HG03025 (cell line): ENCODE data around the gene NDUFA1.
"Not testable (repeated sequence)": the region's sequence is repeated elsewhere in the genome, so short reads cannot be mapped to it uniquely, and the experiment has no call there.

Source experiments
- ATAC-seq: cut with Tn5 transposase; IDR thresholded peaks from one replicate; pipeline ENCODE4 v1.9.1; 2021; ENCODE audit warnings: mild to moderate bottlenecking, moderate library complexity; ENCODE audit not compliant: unreplicated experiment, low FRiP score

NDUFA1 gene

DNA sequence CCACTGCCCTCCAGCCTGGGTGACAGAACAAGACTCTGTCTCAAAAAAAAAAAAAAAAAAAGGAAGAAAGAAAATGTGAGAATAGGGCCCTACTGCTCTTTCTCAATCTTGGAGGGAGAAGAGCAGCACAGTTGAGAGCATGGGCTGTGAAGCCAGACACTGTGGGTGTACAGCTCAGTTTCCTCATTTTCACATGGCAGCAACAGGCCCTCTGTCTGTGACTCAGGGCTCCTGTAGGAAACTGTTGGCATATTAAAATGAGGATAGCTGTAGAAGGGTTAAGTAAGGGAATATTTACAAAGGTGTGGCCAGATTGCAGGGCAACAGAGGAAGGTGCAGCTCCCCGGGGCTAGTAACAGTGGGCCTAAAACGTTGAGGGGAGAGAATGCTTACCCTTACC, 27.5 kb downstream of the NDUFA1 start:
- ATAC-seq = no peak

DNA sequence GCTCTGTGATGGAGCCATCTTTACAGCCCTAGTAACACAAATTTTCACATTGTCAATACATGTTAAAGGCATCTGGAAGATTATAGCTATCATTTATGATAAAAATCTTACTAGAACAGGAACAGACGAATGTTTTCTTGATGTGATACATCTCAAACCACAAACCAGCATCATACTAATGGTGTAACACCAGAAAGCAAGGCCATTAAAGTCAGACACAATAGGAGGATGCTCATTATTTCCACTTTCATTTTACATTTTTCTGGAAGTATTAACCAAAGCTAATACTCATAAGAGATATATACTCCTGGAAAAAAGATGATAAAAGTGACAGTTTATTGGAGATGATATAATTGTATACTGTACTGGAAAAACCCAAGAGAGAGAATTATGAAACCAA, 29.3 kb downstream of the NDUFA1 start:
- ATAC-seq = no peak

DNA sequence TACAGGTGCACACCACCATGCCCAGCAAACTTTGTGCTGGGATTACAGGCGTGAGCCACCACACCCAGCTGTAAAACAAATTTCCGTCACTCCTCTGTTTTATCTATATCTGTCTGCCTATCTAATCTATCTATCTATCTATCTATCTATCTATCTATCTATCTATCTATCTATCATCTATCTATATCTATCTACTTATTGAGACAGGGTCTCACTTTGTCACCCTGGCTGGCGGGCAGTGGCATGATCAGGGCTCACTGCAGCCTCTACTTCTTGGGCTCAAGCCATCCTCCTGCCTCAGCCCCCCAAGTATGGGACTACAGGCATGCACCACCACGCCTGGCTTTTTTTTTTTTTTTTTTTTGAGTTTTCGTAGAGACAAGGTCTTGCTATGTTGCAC, 44.7 kb downstream of the NDUFA1 start:
- no peak for ATAC-seq

DNA sequence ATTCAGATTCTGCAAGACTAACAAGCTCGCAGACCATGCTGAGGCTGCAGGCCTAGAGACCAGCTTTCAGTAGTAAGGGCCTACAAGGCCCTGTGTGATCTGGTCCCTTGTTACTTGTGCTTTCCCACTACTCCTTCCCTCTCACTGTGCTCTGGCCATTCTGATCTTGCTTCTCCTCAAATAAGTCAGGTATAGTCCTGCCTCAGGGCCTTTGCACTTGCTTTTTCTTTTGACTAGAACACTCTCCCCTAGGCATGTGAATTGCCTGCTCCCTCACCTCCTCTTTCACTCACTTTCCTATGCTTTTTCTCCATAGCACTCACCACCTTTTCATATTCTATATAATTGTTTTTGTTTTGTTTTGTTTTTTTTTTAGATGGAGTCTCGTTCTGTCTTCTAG, 46.2 kb downstream of the NDUFA1 start:
- no peak for ATAC-seq

DNA sequence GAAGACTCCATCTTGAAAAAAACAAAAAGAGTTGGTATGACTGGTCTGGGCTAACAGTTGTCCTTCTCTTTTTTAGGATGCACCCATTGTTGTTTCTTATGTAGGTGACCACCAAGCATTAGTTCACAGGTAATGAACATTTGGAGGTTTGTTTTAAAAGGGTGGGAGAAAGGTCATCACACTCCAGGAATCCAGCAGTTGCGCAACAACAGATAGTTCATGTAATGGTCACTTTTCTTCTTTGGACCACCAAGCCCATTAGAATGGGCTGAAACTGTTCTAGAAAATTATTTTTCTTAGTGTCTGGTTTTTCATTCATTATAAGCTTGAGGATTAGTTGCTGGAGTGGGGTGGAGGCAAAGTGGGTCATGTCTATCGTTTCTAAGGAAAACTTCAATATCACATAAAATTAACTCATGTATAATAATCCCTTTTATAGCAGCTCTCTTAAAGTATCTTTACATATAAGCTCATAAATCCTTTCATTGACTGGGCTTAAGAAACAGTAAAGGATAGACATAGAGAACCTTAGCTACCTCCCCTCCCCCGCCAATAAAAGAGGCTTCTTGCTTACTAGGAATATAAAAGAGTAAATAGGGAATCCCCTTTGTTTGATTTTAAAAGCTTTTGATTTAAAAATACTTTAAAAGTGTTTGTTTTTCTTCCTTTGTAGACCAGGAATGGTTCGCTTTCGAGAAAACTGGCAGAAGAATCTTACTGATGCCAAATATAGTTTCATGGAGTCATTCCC, 48.4 kb downstream of the NDUFA1 start:
- no peak for ATAC-seq

DNA sequence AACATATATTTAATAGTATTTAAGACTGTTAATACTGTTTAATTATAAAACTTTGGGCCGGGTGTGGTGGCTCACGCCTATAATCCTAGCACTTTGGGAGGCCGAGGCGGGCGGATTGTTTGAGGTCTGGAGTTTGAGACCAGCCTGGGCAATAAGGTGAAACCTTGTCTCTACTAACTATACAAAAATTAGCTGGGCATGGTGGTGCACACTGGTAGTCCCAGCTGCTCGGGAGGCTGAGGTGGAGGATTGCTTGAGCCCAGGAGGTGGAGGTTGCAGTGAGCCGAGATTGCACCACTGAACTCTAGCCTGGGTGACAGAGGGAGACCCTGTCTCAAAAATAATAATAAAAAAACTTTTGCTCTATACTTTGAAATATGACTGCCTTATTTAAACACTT, 50.8 kb downstream of the NDUFA1 start:
- ATAC-seq = not testable (repeated sequence)
